Cardiac muscle cell (in vitro differentiated cells and primary cell): ENCODE measurements around the gene UCHL1. TPM values are rescaled to one million over a fixed set of nuclear protein-coding genes. Genes with fewer than 3 reads are reported as not detected.

ENCODE experiments used
- DNase-seq, 2 donors: peaks; one replicate each; pipeline versions ENCODE4 v3.0.0 to v3.0.0-alpha.2; 2010 to 2017; ENCODE audit warnings: low read depth in 1 of 2, low spot score in 1 of 2
- H3K27ac ChIP-seq: fragments of 200-600 bp; sonication (generic); 2 replicates; pipeline ENCODE4 v1.5.1; 2016
- H3K27me3 ChIP-seq: fragments of 200-600 bp; sonication (generic); 2 replicates; pipeline ENCODE4 v1.6.0; 2016; ENCODE audit warnings: control low read depth
- H3K36me3 ChIP-seq: fragments of 200-600 bp; sonication (generic); 2 replicates; pipeline ENCODE4 v1.5.1; 2016; ENCODE audit warnings: control low read depth
- H3K4me1 ChIP-seq: fragments of 200-600 bp; sonication (generic); 2 replicates; pipeline ENCODE4 v1.8.1; 2017; ENCODE audit warnings: low read depth, mild to moderate bottlenecking, mixed run types
- H3K4me3 ChIP-seq: fragments of 200-600 bp; sonication (generic); 2 replicates; pipeline ENCODE4 v1.5.1; 2016; ENCODE audit warnings: mild to moderate bottlenecking
- H3K9me3 ChIP-seq: fragments of 200-600 bp; sonication (generic); 2 replicates; pipeline ENCODE4 v1.5.1; 2017; ENCODE audit warnings: low read depth, mild to moderate bottlenecking, control low read depth
- polyA plus RNA-seq: library from polyadenylated mRNA; unstranded; fragments of >200 nt; fragmentation: Nextera tagmentation; extraction: Ambion mirVana; gene quantifications from 2 replicates; pipeline ENCODE4 v1.2.1, GENCODE V29; 2016
- total RNA-seq: library from RNA; depleted of rRNA; stranded (reverse); fragments of >200 nt; gene quantifications from 2 replicates; pipeline ENCODE4 v1.2.3, GENCODE V29; 2016
- TF ChIP-seq, protein P1 (sequence below): IDR thresholded peaks from 2 replicates; pipeline ENCODE4 v1.5.1; 2012; ENCODE audit warnings: low read depth, mild to moderate bottlenecking, low read length

The UCHL1 gene
- total and polyA plus RNA-seq, 2 experiments from 2014 or later: 36.3 to 60.3 TPM

DNA sequence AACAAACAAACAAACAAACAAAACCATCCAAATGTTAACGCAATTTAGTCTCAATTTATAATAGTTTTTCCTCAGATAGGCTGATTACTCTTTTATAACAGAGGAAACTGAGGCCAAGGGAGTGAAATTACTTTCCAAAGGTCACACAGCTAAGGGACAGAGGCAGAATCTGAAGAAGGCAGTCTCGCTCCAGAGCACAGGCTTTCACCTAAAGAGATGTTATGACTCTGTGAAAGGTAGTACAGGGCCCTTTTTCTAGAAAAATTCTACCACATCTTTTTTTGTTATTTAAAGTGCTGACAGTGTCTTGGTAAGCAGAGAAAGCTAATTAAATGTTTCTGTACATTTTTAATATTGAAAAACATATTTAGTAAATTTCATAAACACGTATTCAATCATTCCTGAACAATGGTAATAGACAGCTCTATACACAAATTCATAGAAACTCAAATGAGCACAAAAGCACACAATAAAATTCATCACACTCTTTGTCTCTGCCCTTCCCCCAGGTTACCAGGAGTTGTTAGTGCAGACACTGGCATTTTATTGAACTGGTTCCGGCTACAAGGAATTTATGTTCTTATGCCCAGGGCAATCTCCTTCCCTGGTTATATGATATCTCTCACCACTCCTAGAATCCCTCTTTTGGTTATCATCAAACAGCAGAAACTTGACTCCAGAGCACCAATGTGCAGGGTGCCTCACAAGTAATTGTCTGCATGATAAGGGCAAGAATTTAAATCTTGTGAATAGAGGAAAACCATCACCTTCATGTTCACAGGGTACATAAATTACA, 34.7 kb upstream of the UCHL1 start:
- H3K4me3 ChIP-seq: no peak overlapping the region
- no peak overlapping the region for H3K27ac ChIP-seq
- H3K27me3 ChIP-seq: no peaks in the 10 kb centered on the region
- no peaks in the 10 kb centered on the region for H3K4me1 ChIP-seq
- DNase-seq: no peak
- H3K36me3 ChIP-seq: no peaks in the 10 kb centered on the region
- no peaks in the 10 kb centered on the region for H3K9me3 ChIP-seq
- TF ChIP-seq, protein P1, sequence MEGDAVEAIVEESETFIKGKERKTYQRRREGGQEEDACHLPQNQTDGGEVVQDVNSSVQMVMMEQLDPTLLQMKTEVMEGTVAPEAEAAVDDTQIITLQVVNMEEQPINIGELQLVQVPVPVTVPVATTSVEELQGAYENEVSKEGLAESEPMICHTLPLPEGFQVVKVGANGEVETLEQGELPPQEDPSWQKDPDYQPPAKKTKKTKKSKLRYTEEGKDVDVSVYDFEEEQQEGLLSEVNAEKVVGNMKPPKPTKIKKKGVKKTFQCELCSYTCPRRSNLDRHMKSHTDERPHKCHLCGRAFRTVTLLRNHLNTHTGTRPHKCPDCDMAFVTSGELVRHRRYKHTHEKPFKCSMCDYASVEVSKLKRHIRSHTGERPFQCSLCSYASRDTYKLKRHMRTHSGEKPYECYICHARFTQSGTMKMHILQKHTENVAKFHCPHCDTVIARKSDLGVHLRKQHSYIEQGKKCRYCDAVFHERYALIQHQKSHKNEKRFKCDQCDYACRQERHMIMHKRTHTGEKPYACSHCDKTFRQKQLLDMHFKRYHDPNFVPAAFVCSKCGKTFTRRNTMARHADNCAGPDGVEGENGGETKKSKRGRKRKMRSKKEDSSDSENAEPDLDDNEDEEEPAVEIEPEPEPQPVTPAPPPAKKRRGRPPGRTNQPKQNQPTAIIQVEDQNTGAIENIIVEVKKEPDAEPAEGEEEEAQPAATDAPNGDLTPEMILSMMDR: no peak

DNA sequence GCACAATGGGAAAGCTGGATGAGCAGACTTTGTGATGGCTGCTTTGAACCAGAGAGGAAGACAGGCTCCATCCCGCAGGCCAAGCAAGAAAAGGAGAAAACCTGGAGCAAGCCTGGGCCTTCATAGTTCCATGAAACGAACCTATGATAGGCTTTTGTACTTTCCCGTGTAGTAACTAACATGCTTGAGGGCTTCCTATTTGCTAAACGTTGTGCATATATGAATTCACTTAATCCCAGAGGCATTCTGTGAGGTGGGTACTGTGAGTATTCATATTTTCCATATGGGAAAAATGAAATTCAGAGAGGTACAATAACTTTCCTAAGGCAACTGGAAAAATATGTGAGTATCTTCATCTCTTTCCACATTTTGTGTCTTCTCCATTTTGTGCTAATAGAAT, 28.8 kb upstream of the UCHL1 start:
- no peak for DNase-seq
- no peak overlapping the region for H3K27ac ChIP-seq
- H3K9me3 ChIP-seq: no peaks in the 10 kb centered on the region
- no peaks in the 10 kb centered on the region for H3K27me3 ChIP-seq
- no peaks in the 10 kb centered on the region for H3K4me1 ChIP-seq
- no peak overlapping the region for H3K4me3 ChIP-seq
- TF ChIP-seq, protein P1: no peak
- no peaks in the 10 kb centered on the region for H3K36me3 ChIP-seq

DNA sequence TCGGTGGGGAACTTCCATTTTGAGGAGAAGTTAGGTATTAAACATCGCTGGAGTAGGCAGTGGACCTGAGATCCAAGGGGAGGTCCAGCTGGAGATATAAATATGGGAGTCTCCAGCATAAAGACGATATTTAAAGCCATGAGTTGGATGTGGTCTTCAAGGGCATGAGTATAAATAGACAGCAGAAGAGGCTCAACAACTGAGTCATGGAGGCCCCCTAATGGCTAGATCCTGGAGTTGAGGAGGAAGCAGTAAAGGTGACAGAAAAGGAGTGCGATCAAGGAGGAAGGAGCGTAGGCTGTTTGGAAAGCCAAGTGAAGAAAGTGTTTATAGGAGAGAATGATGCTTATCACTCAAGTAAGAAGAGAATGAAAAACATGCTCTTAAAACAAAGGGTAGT, 24.3 kb upstream of the UCHL1 start:
- Histone ChIP-seq H3K9me3 (no peaks in the 10 kb centered on the region), H3K27ac (no peak overlapping the region), H3K4me1 (no peaks in the 10 kb centered on the region), H3K4me3 (no peak overlapping the region), H3K36me3 (no peaks in the 10 kb centered on the region), H3K27me3 (no peaks in the 10 kb centered on the region)
- DNase-seq: no peak
- TF ChIP-seq, protein P1: peak; percentile 12

DNA sequence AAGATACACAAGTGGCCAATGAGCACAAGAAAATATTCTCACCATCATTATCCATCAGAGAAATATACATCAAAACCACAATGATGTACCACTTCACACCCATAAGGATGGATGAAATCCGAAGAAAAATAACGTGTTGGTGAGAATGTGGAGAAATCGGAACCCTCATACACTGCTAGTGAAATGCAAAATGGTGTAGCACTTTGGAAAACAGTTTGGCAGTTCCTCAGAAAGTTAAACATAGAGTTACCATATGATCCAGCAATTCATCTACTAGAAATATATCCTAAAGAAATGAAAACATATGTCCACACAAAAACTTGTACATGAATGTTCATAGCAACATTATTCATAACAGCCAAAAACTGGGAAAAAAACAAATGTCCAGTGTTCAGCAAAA, 23.9 kb upstream of the UCHL1 start:
- Histone ChIP-seq H3K27ac (no peak overlapping the region), H3K27me3 (no peaks in the 10 kb centered on the region), H3K4me1 (no peaks in the 10 kb centered on the region), H3K36me3 (no peaks in the 10 kb centered on the region), H3K9me3 (no peaks in the 10 kb centered on the region), H3K4me3 (no peak overlapping the region)
- DNase-seq: no peak
- TF ChIP-seq, protein P1: no peak

DNA sequence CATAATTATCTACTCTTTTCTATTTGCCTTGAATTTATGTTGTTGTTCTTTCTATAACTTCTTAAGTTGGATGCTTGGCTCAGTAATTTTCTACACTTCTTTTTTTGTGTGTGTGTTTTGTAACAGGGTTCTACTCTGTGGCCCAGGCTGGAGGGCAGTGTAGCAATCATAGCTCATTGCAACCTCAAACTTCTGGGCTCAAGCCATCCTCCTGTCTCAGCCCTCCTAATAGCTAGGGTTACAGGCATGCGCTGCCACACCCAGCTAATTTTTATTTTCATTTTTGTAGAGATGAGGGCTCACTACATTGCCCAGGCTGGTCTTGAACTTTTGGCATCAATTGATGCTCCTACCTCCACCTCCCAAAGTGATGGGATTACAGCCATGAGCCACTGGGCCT, 20.7 kb upstream of the UCHL1 start:
- no peak overlapping the region for H3K27ac ChIP-seq
- H3K36me3 ChIP-seq: no peaks in the 10 kb centered on the region
- TF ChIP-seq, protein P1: no peak
- no peak overlapping the region for H3K4me3 ChIP-seq
- no peaks in the 10 kb centered on the region for H3K27me3 ChIP-seq
- no peaks in the 10 kb centered on the region for H3K9me3 ChIP-seq
- H3K4me1 ChIP-seq: no peaks in the 10 kb centered on the region
- DNase-seq: peak in 1 of 2 donors; percentile 38
